ENCODE data around the gene NEUROG2.

DNA sequence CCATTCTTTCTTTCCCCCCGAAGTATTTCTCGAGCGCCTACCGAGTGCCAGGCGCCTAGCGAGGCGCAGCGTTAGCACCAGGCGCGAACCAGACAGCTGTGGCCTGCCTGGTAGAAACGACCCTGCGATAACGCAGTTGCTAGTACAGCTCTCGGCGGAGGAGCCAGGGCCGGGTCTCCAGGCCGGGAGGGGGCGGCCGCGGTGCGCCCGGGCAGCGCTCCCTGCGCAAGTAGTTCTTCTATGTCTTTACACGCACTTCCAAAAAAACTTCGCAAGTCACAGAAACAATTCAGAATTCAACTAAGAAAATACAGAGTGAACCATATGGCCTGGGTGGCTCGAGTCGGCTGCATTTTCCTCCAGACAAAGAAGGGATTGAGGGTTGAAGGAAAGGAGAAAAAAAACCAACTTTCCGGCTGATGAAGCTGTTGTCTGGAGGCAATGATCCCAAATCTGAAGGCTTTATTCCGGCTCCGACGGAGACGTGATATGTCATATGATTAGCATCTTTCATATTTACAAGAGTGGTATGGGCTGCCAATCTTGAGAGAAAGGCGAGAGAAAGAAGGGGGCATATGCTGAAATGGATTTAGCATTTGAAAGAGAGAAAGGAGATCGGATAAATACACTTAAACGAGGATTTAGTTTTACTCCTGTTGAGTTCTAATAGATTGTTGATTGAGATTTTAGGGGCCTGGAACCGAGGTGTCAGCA lies 7.2 kb upstream of the NEUROG2 start:
- TF ChIP-seq, protein P1, sequence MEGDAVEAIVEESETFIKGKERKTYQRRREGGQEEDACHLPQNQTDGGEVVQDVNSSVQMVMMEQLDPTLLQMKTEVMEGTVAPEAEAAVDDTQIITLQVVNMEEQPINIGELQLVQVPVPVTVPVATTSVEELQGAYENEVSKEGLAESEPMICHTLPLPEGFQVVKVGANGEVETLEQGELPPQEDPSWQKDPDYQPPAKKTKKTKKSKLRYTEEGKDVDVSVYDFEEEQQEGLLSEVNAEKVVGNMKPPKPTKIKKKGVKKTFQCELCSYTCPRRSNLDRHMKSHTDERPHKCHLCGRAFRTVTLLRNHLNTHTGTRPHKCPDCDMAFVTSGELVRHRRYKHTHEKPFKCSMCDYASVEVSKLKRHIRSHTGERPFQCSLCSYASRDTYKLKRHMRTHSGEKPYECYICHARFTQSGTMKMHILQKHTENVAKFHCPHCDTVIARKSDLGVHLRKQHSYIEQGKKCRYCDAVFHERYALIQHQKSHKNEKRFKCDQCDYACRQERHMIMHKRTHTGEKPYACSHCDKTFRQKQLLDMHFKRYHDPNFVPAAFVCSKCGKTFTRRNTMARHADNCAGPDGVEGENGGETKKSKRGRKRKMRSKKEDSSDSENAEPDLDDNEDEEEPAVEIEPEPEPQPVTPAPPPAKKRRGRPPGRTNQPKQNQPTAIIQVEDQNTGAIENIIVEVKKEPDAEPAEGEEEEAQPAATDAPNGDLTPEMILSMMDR (IDR thresholded peaks at IDR 0.05), result no peak
- TF ChIP-seq POLR2A (IDR thresholded peaks at IDR 0.05), result no peak
